ENCODE data around the gene ARRB1.
A peak's percentile ranks its signal among the peaks of the same experiment; 100 is the strongest.
"Not testable (repeated sequence)": the region's sequence is repeated elsewhere in the genome, so short reads cannot be mapped to it uniquely, and the experiment has no call there.

Gene ARRB1

GRCh38 chr11:75293903-75294302 is 57.6 kb downstream of the ARRB1 start:
- DNase-seq = no peak

DNA sequence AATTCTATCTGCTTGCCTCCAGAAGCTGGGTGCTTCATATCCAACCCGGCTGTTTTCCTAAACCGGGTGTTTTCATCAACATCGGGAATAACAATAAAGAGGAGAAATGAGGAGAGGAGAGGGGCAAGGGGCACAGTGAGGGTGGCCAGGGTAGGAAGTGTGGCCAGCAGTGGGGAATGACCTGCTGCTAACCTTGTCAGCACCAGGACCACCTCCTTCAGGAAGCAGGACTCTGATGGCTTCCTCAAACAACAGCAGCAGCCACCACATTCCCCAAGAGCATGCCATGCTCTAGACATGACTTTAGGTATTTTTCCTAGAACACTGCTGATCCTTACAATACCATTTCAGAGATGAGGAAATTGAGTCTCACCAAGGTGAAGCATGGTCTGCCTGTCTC is 58.5 kb downstream of the ARRB1 start:
- DNase-seq = no peak

DNA sequence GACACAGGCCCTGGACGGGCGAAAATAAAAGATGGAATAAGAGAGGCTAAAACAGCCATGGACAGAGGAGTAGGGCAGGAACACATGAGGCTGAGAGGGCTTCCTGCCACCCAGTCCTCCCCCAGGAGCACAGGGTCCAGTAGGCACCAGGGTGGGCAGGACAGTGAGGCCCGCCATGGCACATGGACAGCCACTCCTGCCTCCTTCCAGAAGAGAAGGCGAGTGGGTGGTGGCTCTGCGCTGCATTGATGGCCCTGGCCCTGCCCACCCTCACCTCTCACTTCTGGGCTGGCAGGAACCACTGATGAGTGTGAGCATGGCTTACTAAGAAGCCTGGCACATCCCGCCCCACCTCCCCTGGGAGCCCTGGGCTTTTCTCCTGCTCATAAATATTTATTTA is 59.7 kb downstream of the ARRB1 start:
- no peak for DNase-seq

GRCh38 chr11:75289919-75290318 is 61.5 kb downstream of the ARRB1 start:
- no peak for DNase-seq

DNA sequence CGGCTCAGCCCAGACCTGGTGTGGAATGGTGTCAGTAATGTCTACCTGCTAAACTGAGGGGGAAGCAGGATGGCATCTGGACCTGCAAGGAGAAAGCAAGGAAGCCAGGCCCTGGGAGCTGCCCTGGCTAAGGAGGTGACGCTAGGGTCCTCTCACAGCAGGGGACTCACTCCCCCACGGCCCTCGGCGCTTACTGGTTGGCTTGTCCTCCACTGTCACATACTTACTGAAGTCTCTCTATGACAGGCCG is 62.0 kb downstream of the ARRB1 start:
- DNase-seq = no peak

- DNase-seq = no peak
These were observed 63.9 kb downstream of the ARRB1 start for GRCh38 chr11:75287579-75287978.

- no peak for DNase-seq
These were observed 64.5 kb downstream of the ARRB1 start for GRCh38 chr11:75286826-75287465.

DNA sequence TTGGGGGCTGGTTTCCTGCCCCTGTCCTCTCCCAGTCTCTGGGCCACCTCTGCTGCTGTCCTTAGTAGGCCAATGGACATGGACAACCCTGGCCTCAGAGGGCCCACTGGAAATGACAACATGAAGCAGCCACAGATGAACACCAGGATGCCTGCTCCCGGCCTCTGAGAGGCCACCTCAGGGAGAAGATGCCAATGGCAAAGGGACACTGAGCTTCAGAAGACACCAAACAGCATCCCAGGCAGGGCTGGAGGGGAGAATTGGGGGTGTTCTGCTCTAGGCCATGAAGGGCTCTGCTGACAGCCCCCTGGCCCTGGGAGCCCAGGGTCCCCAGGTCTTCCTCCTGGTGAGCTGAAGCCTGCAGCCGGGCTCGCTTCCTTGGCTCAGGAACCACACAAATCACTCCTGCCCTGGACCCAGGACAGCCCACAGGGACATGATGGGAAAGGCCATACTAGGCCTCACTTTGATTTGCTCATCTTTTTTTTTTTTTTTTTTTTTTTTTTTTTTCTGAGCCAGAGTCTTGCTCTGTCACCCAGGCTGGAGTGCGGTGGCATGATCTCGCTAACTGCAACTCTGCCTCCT is 65.6 kb downstream of the ARRB1 start:
- no peak for DNase-seq

DNA sequence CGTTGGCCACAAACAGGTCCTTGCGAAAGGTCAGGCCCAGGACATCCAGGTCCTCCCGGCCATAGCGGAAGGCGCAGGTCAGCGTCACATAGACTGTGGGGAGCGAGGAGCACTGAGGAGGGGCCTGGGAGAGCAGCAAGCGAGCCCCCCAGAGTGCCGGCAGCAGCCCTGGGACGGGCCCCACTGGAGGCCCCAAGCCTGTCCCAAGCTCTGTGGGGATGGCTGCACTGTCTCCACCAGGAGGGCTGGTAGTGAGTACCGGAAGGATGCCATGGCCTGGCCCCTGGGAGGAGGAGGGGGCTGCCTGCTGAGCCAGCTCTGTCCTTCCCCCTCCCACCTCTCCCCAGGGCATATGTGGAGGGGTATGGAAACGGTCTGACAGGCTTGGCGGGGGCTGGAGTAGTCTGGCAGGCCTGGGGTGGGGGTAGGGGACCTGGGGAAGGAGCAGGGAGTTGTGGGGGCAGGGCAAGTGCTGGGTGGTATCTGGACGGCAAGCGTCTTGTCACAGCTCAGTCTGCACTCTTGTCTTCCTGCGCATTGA is 68.0 kb downstream of the ARRB1 start:
- no peak for DNase-seq

GRCh38 chr11:75281469-75282095 is 69.9 kb downstream of the ARRB1 start:
- no peak for DNase-seq

GRCh38 chr11:75280770-75281468 is 70.5 kb downstream of the ARRB1 start:
- no peak for DNase-seq

DNA sequence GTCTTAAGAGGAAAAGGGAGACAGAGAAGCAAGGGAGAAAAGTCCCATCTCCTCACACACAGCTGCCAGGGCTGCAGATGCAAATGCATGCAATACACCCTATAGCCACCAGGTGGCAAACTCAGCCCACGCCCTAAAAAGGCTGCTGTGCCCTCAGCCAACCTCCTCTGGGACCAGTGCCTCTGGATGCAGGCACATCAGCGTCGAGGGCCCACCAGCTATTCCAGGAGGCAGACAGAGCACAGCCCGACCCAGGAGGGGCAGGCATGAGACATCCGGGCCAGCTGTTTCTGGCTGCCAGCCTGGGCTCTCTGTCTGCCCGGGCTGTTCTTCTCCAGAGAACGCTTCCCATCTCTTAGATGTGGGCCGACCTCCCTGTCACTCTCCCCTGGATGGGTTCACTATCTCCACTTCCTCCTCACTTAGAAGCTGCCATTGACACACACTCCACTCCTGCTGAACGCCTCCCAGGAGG is 71.2 kb downstream of the ARRB1 start:
- peak; percentile 9 for DNase-seq

DNA sequence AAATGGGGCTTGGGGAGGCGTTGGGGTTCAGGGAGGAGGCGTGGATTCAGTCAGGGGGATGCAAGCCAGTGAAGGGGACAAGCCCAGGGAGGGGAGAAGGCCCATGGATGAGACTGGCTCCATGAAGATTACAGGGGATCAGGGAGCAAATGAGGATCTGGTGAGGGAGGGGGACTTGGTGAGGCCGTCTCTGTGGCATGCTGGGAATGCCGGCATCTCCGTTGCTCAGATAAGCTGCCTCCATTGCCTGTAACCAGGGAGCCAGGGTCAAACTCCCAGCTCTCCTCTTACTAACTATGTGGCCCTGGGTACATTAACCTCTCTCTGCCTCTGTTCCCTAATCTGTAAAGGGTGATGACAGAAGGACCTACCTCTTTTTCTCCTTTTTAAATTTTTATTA is 72.2 kb downstream of the ARRB1 start:
- DNase-seq = no peak

GRCh38 chr11:75277991-75278790 is 73.3 kb downstream of the ARRB1 start:
- DNase-seq = no peak

GRCh38 chr11:75277211-75277805 is 74.2 kb downstream of the ARRB1 start:
- DNase-seq = no peak

DNA sequence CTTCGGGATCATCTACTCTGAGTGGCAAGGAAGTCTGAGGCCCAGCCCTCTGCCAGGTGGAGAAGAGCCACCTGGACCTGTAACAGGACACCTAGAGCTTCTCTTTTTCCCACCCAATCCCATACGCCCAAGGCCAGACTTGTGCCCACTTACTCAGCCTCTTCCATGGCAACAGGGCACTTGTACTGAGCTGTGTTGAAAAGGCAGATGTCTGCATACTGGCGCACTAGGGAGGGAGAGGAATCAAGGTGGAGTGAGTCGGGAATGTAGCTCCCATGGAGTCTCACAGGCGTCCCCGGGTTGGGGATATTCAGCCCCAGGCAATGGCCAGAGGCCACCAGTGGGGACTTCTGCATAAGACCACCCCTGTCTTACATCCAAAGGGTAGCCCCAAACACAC is 74.8 kb downstream of the ARRB1 start:
- no peak for DNase-seq

DNA sequence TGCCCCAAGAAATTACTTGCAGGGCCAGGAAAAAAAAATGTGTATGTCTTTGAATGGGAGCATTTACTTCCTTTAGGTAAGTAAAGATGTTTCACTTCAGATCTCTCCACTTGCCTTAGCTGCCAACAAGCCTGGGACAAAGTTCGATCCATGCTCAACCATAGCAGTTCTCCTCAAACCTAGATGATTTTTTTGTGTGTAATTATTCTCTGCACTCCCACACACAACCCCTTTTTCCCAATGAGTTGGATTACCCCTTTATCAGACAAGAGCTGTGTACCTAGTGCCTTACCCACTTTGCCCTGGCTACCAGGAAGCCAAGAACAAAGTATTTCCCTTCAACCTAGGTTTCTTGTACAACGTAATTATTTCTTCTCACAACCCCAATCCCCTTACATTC is 75.3 kb downstream of the ARRB1 start:
- DNase-seq = no peak

DNA sequence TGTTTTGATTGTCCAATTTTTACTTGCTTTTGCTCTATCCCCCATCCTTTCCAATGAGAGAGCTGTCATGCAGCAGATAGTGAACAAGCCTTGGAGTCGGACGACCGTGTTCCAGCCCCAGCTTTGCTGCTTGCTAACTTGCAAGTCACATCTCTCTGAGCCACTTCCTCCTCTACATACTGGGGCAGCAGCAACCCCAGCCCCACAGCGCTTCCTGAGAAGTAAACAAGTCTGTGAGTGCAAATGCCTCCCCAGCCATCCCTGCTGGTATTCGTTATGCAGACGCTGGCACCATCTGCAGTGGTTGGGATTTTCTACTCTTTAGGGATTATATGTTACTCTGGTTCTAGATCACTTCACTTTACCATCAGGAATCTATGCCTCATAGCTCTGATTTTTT is 75.9 kb downstream of the ARRB1 start:
- DNase-seq = no peak

- DNase-seq = not testable (repeated sequence)
These were observed 76.7 kb downstream of the ARRB1 start for GRCh38 chr11:75274716-75275115.

DNA sequence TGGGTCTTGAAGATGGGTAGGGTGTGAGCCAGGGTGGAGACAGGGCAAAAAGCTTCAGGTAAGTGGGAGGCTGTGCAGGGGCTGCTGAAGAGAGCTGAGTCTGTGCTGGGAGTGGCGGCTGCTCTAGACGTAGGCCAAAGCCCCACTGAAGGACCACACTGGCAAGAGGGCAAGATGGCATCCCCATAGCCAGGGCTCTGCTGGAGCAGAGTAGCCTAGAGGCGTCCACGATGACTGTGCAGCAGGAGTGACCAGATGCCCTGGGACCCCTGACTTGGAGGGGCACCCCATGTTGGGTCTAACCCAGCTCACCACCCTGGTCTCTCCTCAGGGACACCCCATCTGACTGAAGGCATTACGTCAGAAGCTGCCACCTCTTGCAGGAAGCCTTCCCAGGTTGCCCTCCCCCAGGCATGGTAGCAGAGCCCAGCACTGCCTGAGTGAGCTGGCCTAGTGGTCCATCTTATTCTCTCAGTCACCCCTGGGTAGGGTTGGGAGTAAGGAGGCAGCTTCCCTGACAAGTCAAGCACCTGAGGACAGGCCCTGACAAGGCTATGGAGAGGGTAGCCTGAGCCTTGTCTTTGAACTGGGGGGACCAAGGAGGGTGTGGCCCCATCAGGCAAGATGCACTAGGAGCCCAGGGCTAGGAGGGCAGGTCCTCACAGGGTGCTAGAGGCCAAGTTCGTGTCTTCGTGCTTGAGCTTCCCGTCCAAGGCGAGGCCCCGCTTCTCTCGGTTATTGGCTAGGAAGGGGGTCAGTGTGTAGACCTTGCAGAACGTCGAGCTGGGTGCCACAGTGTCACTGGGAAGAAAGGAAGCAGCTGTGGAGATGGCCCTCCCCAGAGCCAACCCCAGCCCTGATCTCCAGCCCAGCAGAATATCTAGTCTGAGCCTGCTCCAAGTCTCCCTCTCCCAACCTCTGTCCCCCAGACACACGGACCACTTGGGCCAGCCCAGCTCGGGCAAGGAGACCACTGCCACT is 77.8 kb downstream of the ARRB1 start:
- DNase-seq = no peak

DNA sequence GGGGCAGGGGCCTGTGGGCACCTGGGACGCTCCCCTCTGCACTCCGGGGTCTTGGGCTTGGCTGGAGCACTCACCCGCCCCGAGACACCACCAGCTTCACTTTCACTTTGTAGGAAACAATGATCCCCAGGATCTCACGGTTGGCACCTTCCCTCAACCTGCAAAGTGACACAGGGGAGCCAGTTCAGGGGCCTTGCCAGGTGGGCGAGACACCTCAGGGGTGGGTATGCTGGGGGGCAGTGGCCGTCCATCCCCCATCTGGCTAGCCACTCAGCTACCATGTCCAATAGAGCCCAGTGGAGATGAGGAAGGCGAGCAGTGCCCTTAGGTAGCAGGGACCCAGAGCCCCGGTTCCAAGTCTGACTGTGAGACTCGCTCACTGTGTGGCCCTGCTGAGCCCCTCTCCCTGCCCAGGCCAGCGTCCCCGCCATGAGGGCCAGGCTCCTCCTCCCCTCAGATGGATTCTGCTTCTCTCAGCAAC is 78.6 kb downstream of the ARRB1 start:
- no peak for DNase-seq

Measured in T1000 (cell line).